Hepatocyte (in vitro differentiated cells): ENCODE results near the gene HSF5. TPM values are rescaled to one million over a fixed set of nuclear protein-coding genes. Genes with fewer than 3 reads are reported as not detected.

ENCODE experiments used
- DNase-seq: peaks from one replicate; pipeline ENCODE4 v3.0.0-alpha.2; 2016; ENCODE audit warnings: low spot score
- H2AFZ ChIP-seq: fragments of 200-600 bp; sonication (generic); 2 replicates; pipeline ENCODE4 v1.6.0; 2016; ENCODE audit warnings: antibody characterized with exemption, mild to moderate bottlenecking
- H3K27ac ChIP-seq: fragments of 200-600 bp; sonication (generic); 2 replicates; pipeline ENCODE4 v1.5.1; 2016; ENCODE audit warnings: mild to moderate bottlenecking
- H3K27me3 ChIP-seq: fragments of 200-600 bp; sonication (generic); 2 replicates; pipeline ENCODE4 v1.6.1; 2016
- H3K36me3 ChIP-seq: fragments of 200-600 bp; sonication (generic); replicated peaks from 2 replicates; pipeline ENCODE4 v1.5.1; 2016; ENCODE audit warnings: low read depth; ENCODE audit not compliant: insufficient read depth
- H3K4me1 ChIP-seq: fragments of 200-600 bp; sonication (generic); 2 replicates; pipeline ENCODE4 v1.5.1; 2016; ENCODE audit warnings: mild to moderate bottlenecking, moderate library complexity; ENCODE audit not compliant: insufficient read depth
- H3K4me2 ChIP-seq: fragments of 200-600 bp; sonication (generic); 2 replicates; pipeline ENCODE4 v1.6.0; 2016
- H3K4me3 ChIP-seq: fragments of 200-600 bp; sonication (generic); 2 replicates; pipeline ENCODE4 v1.5.1; 2016; ENCODE audit warnings: mild to moderate bottlenecking
- H3K79me2 ChIP-seq: fragments of 200-600 bp; sonication (generic); 2 replicates; pipeline ENCODE4 v1.6.0; 2017; ENCODE audit warnings: mild to moderate bottlenecking
- H3K9me2 ChIP-seq: fragments of 200-600 bp; sonication (generic); replicated peaks from 2 replicates; pipeline ENCODE4 v1.6.0; 2017; ENCODE audit warnings: mild to moderate bottlenecking; ENCODE audit not compliant: insufficient read depth
- H3K9me3 ChIP-seq: fragments of 200-600 bp; sonication (generic); 2 replicates; pipeline ENCODE4 v1.5.1; 2016; ENCODE audit warnings: low read depth, mild to moderate bottlenecking
- H4K20me1 ChIP-seq: fragments of 200-600 bp; sonication (generic); 2 replicates; pipeline ENCODE4 v1.6.0; 2016; ENCODE audit warnings: mild to moderate bottlenecking; ENCODE audit not compliant: insufficient read depth, poor library complexity, severe bottlenecking
- CTCF ChIP-seq: fragments of 200-600 bp; sonication (generic); IDR thresholded peaks from 2 replicates; pipeline ENCODE4 v1.5.1; 2016; ENCODE audit warnings: antibody characterized with exemption, mild to moderate bottlenecking; ENCODE audit not compliant: poor library complexity
- EZH2 ChIP-seq: fragments of 200-600 bp; sonication (generic); IDR thresholded peaks from 2 replicates; pipeline ENCODE4 v1.6.1; 2016; ENCODE audit warnings: antibody characterized with exemption, mild to moderate bottlenecking, borderline replicate concordance
- EZH2phosphoT487 ChIP-seq: fragments of 200-600 bp; sonication (generic); IDR thresholded peaks from one replicate; pipeline ENCODE4 v1.6.1; 2018; ENCODE audit warnings: antibody characterized with exemption, mild to moderate bottlenecking, low read depth, moderate library complexity; ENCODE audit not compliant: unreplicated experiment, severe bottlenecking
- WGBS: methylation state at CpG from one replicate; pipeline ENCODE4 v1.1.6; 2016; ENCODE audit warnings: low lambda C conversion rate; ENCODE audit errors: missing lambda C conversion rate; 5-methylcytosine and 5-hydroxymethylcytosine counted together
- polyA plus RNA-seq: library from polyadenylated mRNA; unstranded; fragments of >200 nt; fragmentation: Nextera tagmentation; extraction: Ambion mirVana; gene quantifications from 2 replicates; pipeline ENCODE4 v1.2.1, GENCODE V29; 2016
- total RNA-seq: library from RNA; depleted of rRNA; stranded (reverse); fragments of >200 nt; gene quantifications from 2 replicates; pipeline ENCODE4 v1.2.3, GENCODE V29; 2014

HSF5 gene, protein sequence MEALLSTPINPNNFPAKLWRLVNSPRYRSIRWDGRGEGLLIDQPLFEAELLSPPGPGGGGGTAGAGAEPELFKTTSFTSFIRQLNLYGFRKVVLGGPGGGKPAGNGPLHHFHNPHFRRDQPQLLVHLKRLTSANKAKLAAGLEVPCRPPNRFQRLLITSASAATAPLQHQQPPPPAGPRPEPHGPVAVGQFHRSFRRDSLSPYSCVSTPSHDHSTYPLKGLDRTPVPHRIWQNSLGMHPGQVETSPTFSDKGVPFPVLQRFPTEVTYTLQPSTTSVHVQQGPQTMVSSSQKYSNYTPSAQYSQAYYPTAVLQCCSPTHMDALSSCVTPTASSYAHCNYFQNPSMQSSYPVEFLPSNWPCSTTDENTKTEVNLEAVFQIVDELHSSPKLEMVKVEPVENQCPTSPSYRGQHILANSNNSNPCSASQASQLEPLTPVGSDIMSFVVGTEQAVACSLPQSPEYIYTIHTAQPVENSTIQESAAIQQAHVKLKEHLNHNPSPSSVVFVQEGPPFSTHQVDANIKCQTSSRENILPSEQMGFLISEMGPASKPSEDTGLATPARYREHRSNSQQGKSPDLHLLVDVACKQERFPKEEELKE
- total RNA-seq (0.03 TPM in 1 of 2 replicates, not detected in the other), polyA plus RNA-seq (not detected in 2 replicates)

DNA sequence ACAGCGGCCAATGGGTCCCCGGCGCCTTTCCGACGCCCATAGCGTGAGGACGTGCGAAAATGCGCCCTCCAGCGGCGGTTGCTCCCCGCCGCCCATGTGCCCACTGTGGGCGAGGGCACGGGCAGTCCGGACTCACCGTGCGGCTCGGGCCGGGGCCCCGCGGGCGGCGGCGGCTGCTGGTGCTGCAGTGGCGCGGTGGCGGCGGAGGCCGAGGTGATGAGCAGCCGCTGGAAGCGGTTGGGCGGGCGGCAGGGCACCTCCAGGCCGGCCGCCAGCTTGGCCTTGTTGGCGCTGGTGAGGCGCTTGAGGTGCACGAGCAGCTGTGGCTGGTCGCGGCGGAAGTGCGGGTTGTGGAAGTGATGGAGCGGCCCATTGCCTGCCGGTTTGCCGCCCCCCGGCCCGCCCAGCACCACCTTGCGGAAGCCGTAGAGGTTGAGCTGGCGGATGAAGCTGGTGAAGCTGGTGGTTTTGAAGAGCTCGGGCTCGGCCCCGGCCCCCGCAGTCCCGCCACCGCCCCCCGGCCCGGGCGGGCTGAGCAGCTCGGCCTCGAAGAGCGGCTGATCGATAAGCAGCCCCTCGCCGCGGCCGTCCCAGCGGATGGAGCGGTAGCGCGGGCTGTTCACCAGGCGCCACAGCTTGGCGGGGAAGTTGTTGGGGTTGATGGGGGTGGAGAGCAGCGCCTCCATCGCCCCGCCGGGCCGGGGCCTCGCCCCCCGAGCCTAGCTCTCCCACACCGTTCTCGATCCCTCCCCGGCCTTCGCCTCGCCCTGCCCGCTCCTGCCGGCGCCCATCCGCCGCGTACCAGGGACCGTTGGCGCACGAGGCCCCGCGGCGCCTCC is at the start of gene HSF5:
Gene HSF5 (minus strand): TSS at position 820 of the 839 bp plus-strand sequence. CDS start 134 bp downstream, at position 686.
- Histone ChIP-seq H3K4me2 (no peak within 1 kb of the TSS), H3K9me2 (no peaks in the 10 kb centered on the region), H3K79me2 (no peaks in the 10 kb centered on the region), H3K27me3 (no peaks in the 10 kb centered on the region), H3K36me3 (no peaks in the 10 kb centered on the region), H2AFZ (no peak within 1 kb of the TSS), H3K27ac (no peak within 1 kb of the TSS), H3K9me3 (no peaks in the 10 kb centered on the region), H4K20me1 (no peaks in the 10 kb centered on the region), H3K4me3 (no peak within 1 kb of the TSS), H3K4me1 (peaks cover 5% of the 10 kb centered on the region)
- WGBS, result 87% methylated on average over 49 of the region's 98 CpGs
- TF ChIP-seq CTCF, result no peak
- no peak for TF ChIP-seq EZH2
- no peak for TF ChIP-seq EZH2phosphoT487
- DNase-seq, result no peak

DNA sequence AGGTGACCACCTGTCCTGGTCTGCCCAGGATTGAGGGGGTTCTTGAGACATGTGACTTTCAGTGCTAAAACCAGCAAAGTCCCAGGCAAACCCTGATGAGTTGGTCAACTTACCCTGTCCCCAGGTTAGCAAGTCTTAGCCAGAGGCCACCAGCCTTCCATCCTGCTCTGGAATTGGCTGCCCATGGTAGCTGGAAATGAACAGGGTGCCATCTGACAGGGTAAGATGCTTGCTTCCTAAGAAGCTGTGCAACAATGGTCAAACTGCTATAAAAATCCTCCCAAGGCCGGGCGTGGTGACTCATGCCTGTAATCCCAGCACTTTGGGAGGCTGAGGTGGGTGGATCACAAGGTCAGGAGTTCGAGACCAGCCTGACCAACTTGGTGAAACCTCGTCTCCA is 49.1 kb upstream of the HSF5 start:
- Histone ChIP-seq H3K4me3 (no peak overlapping the region), H3K4me1 (no peaks in the 10 kb centered on the region), H2AFZ (no peak overlapping the region), H3K9me2 (no peaks in the 10 kb centered on the region), H3K9me3 (no peaks in the 10 kb centered on the region), H3K27ac (no peak overlapping the region), H3K27me3 (peaks cover 11% of the 10 kb centered on the region), H3K79me2 (no peaks in the 10 kb centered on the region), H4K20me1 (no peaks in the 10 kb centered on the region), H3K36me3 (no peaks in the 10 kb centered on the region), H3K4me2 (no peak overlapping the region)
- no peak for DNase-seq
- WGBS, result 81% methylated on average over 4 of the region's 4 CpGs
- TF ChIP-seq EZH2phosphoT487 (no peak), EZH2 (no peak), CTCF (no peak)

DNA sequence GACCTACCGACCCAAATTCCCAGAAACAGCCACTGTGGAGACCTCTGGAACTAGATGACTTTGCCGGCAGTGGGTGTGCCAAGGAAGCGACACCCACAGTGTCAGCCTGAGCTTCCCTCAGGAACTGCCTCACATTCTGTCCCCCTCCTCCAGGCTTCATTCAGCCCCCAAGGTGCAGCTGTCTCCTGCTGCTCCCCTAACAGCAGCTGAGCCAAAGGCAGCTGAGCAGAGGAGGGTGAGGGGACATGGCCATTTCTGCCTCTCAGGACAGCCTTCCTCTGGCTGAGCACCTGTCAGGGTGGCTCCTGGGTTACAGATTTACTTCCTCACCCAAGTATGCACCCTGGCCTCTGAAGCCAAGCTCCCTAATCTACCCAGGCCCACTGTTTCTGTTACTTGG is 48.3 kb upstream of the HSF5 start:
- no peak overlapping the region for H3K4me3 ChIP-seq
- no peaks in the 10 kb centered on the region for H3K36me3 ChIP-seq
- 91% methylated on average over 3 of the region's 3 CpGs for WGBS
- DNase-seq, result no peak
- no peak overlapping the region for H2AFZ ChIP-seq
- no peaks in the 10 kb centered on the region for H4K20me1 ChIP-seq
- peaks cover 2% of the 10 kb centered on the region for H3K4me1 ChIP-seq
- TF ChIP-seq EZH2 (no peak), CTCF (no peak), EZH2phosphoT487 (no peak)
- H3K27me3 ChIP-seq, result peaks cover 13% of the 10 kb centered on the region
- H3K79me2 ChIP-seq, result no peaks in the 10 kb centered on the region
- no peaks in the 10 kb centered on the region for H3K9me2 ChIP-seq
- no peak overlapping the region for H3K27ac ChIP-seq
- H3K4me2 ChIP-seq, result no peak overlapping the region
- no peaks in the 10 kb centered on the region for H3K9me3 ChIP-seq
